ENCODE results near the gene FRMD4A.
A peak's percentile ranks its signal among the peaks of the same experiment; 100 is the strongest.
"Not testable (repeated sequence)": the region's sequence is repeated elsewhere in the genome, so short reads cannot be mapped to it uniquely, and the experiment has no call there.

Gene FRMD4A

GRCh38 chr10:14087566-14087965, 243.2 kb downstream of the FRMD4A start:
- no peak for DNase-seq

- DNase-seq = no peak
These were observed 244.1 kb downstream of the FRMD4A start for GRCh38 chr10:14086596-14086995.

- DNase-seq = no peak
These were observed 245.8 kb downstream of the FRMD4A start for GRCh38 chr10:14084875-14085274.

- no peak for DNase-seq
These were observed 249.9 kb downstream of the FRMD4A start for GRCh38 chr10:14080795-14081194.

GRCh38 chr10:14077430-14077829, 253.3 kb downstream of the FRMD4A start:
- DNase-seq = no peak

GRCh38 chr10:14074062-14074884, 256.5 kb downstream of the FRMD4A start:
- peak; percentile 65 for DNase-seq

- DNase-seq = no peak
These were observed 258.2 kb downstream of the FRMD4A start for GRCh38 chr10:14072541-14072940.

GRCh38 chr10:14071956-14072355, 258.8 kb downstream of the FRMD4A start:
- DNase-seq = no peak

- no peak for DNase-seq
These were observed 262.0 kb downstream of the FRMD4A start for GRCh38 chr10:14068601-14069250.

GRCh38 chr10:14067638-14068037, 263.1 kb downstream of the FRMD4A start:
- DNase-seq = not testable (repeated sequence)

GRCh38 chr10:14066106-14066505, 264.6 kb downstream of the FRMD4A start:
- DNase-seq = no peak

- no peak for DNase-seq
These were observed 267.0 kb downstream of the FRMD4A start for GRCh38 chr10:14063531-14064285.

- no peak for DNase-seq
These were observed 268.0 kb downstream of the FRMD4A start for GRCh38 chr10:14062528-14063260.

GRCh38 chr10:14060320-14061070, 270.2 kb downstream of the FRMD4A start:
- DNase-seq = no peak

GRCh38 chr10:14056610-14057332, 274.0 kb downstream of the FRMD4A start:
- DNase-seq = peak; percentile 60

GRCh38 chr10:14052931-14053330, 277.8 kb downstream of the FRMD4A start:
- DNase-seq = no peak

GRCh38 chr10:14050598-14050997, 280.1 kb downstream of the FRMD4A start:
- no peak for DNase-seq

GRCh38 chr10:14048930-14049613, 281.7 kb downstream of the FRMD4A start:
- DNase-seq = no peak

GRCh38 chr10:14047431-14047830, 283.3 kb downstream of the FRMD4A start:
- DNase-seq = no peak

- not testable (repeated sequence) for DNase-seq
These were observed 288.7 kb downstream of the FRMD4A start for GRCh38 chr10:14042051-14042450.

Data from NCI-H1694 (cell line).